Sciatic nerve (tissue), 2 donors: Measurements from ENCODE around the gene TMEM127. TPM values are rescaled to one million over a fixed set of nuclear protein-coding genes. Genes with fewer than 3 reads are reported as not detected.
"Not testable (repeated sequence)": the region's sequence is repeated elsewhere in the genome, so short reads cannot be mapped to it uniquely, and the experiment has no call there.

Experiments used
- ATAC-seq: fragments of 200-7000 bp; cut with Tn5 transposase; one replicate; pipeline ENCODE4 v1.9.1; 2020; ENCODE audit warnings: mild to moderate bottlenecking, moderate library complexity
- DNase-seq: peaks from one replicate; pipeline ENCODE4 v3.0.0-alpha.2; 2020; ENCODE audit warnings: low spot score
- intact Hi-C: fragments of 100-400 bp; cut with DNase I; formaldehyde crosslinking; loops from one replicate; pipeline ENCODE4 v1.14.2; 2022
- total RNA-seq: library from RNA; stranded (reverse); fragmentation: NEBNext Ultra II Directional; extraction: Animal tissue kit (Norgen Biotek cat#: 25700); gene quantifications from one replicate; pipeline ENCODE4 v1.2.1, GENCODE V29; 2021
- donor health status: DM: no; HTN: no; CAD: no.
- donor health status: DM: no; HTN: no; CAD: no.

TMEM127 gene
- total RNA-seq, 1 donor from 2014 or later, result 33.5 TPM

- intact Hi-C loops, result no loop called here
- DNase-seq (no peak), ATAC-seq (no peak)
Observed at GRCh38 chr2:96247009-96247408, 18.8 kb downstream of the TMEM127 start.

- DNase-seq, result no peak
- ATAC-seq, result no peak
- intact Hi-C loops, result no loop called here
Observed at GRCh38 chr2:96245609-96246390, 20.0 kb downstream of the TMEM127 start.

- ATAC-seq (no peak), DNase-seq (no peak)
- intact Hi-C loops, result no loop called here
Observed at GRCh38 chr2:96243843-96244242, 22.0 kb downstream of the TMEM127 start.

- DNase-seq, result no peak
- intact Hi-C loops, result no loop called here
- peak; percentile 87 for ATAC-seq
Observed at GRCh38 chr2:96241900-96242611, 23.7 kb downstream of the TMEM127 start.

- intact Hi-C loops, result no loop called here
- no peak for DNase-seq
- ATAC-seq, result no peak
Observed at GRCh38 chr2:96241227-96241626, 24.6 kb downstream of the TMEM127 start.

- DNase-seq, result no peak
- ATAC-seq, result no peak
- intact Hi-C loops, result no loop called here
Observed at GRCh38 chr2:96240341-96241038, 25.3 kb downstream of the TMEM127 start.

- no peak for DNase-seq
- ATAC-seq, result no peak
- intact Hi-C loops, result no loop called here
Observed at GRCh38 chr2:96239745-96240264, 26.0 kb downstream of the TMEM127 start.

- DNase-seq (no peak), ATAC-seq (no peak)
- intact Hi-C loops, result no loop called here
Observed at GRCh38 chr2:96239091-96239490, 26.7 kb downstream of the TMEM127 start.

GRCh38 chr2:96238266-96238665, 27.5 kb downstream of the TMEM127 start:
- no peak for DNase-seq
- intact Hi-C loops, result no loop called here
- no peak for ATAC-seq

GRCh38 chr2:96236882-96237281, 28.9 kb downstream of the TMEM127 start:
- DNase-seq, result no peak
- ATAC-seq, result no peak
- intact Hi-C loops, result no loop called here

- DNase-seq (no peak), ATAC-seq (no peak)
- intact Hi-C loops, result no loop called here
Observed at GRCh38 chr2:96233880-96234316, 31.9 kb downstream of the TMEM127 start.

- no peak for ATAC-seq
- DNase-seq, result no peak
- intact Hi-C loops, result no loop called here
Observed at GRCh38 chr2:96233436-96233835, 32.4 kb downstream of the TMEM127 start.

- ATAC-seq (no peak), DNase-seq (no peak)
Observed at GRCh38 chr2:96231316-96231715, 34.5 kb downstream of the TMEM127 start.

GRCh38 chr2:96225016-96225533, 40.7 kb downstream of the TMEM127 start:
- intact Hi-C loops, result no loop called here
- DNase-seq (no peak), ATAC-seq (peak; percentile 61)

More at GRCh38 chr2:96231316-96231715, 34.5 kb downstream of the TMEM127 start:
- intact Hi-C loops, result no loop called here

GRCh38 chr2:96221106-96221505, 44.7 kb downstream of the TMEM127 start:
- DNase-seq, intact Hi-C loops, ATAC-seq: not testable (repeated sequence)

- intact Hi-C loops, ATAC-seq, DNase-seq: not testable (repeated sequence)
Observed at GRCh38 chr2:96219959-96220358, 45.8 kb downstream of the TMEM127 start.

GRCh38 chr2:96218508-96219131, 47.2 kb downstream of the TMEM127 start:
- intact Hi-C loops, result no loop called here
- no peak for DNase-seq
- ATAC-seq, result no peak

GRCh38 chr2:96214554-96214953, 51.2 kb downstream of the TMEM127 start:
- ATAC-seq, result no peak
- intact Hi-C loops, result no loop called here

GRCh38 chr2:96213379-96213778, 52.4 kb downstream of the TMEM127 start:
- no peak for ATAC-seq

More at GRCh38 chr2:96214554-96214953, 51.2 kb downstream of the TMEM127 start:
- DNase-seq, result no peak

More at GRCh38 chr2:96213379-96213778, 52.4 kb downstream of the TMEM127 start:
- no peak for DNase-seq
- intact Hi-C loops, result no loop called here
